MM.1S (cell line): ENCODE data around the gene FYB1.

ENCODE experiments used
- DNase-seq: peaks from one replicate; pipeline ENCODE4 v3.0.0-alpha.2; 2015
- H2AFZ ChIP-seq: fragments of 300-600 bp; sonication (generic); 2 replicates; pipeline ENCODE4 v1.6.0; 2016; ENCODE audit warnings: antibody characterized with exemption, low read length
- H3F3A ChIP-seq: fragments of 300-600 bp; sonication (generic); 2 replicates; pipeline ENCODE4 v1.6.1; 2016; ENCODE audit warnings: mild to moderate bottlenecking, antibody characterized with exemption, low read length, moderate library complexity, mixed read lengths; ENCODE audit not compliant: insufficient read depth
- H3K27ac ChIP-seq: fragments of 300-600 bp; sonication (generic); 2 replicates; pipeline ENCODE4 v1.5.1; 2016; ENCODE audit warnings: mild to moderate bottlenecking, low read length
- H3K27me3 ChIP-seq: fragments of 300-600 bp; sonication (generic); replicated peaks from 2 replicates; pipeline ENCODE4 v1.6.0; 2016; ENCODE audit warnings: low read length; ENCODE audit not compliant: insufficient read depth
- H3K36me3 ChIP-seq: fragments of 300-600 bp; sonication (generic); replicated peaks from 2 replicates; pipeline ENCODE4 v1.6.1; 2016; ENCODE audit warnings: mild to moderate bottlenecking, low read length, mixed read lengths; ENCODE audit not compliant: insufficient read depth
- H3K4me1 ChIP-seq: fragments of 300-600 bp; sonication (generic); 2 replicates; pipeline ENCODE4 v1.6.1; 2016; ENCODE audit warnings: low read length, mixed read lengths
- H3K4me2 ChIP-seq: fragments of 300-600 bp; sonication (generic); 2 replicates; pipeline ENCODE4 v1.6.0; 2016; ENCODE audit warnings: low read depth, low read length
- H3K4me3 ChIP-seq: fragments of 300-600 bp; sonication (generic); 2 replicates; pipeline ENCODE4 v1.5.1; 2016; ENCODE audit warnings: low read length, mixed read lengths
- H3K79me2 ChIP-seq: fragments of 300-600 bp; sonication (generic); 2 replicates; pipeline ENCODE4 v1.6.1; 2016; ENCODE audit warnings: mixed run types, low read length, mixed read lengths
- H3K9ac ChIP-seq: fragments of 300-600 bp; sonication (generic); 2 replicates; pipeline ENCODE4 v1.6.1; 2016; ENCODE audit warnings: low read length, mixed read lengths
- H3K9me2 ChIP-seq: fragments of 300-600 bp; sonication (generic); replicated peaks from 2 replicates; pipeline ENCODE4 v1.6.1; 2016; ENCODE audit warnings: mild to moderate bottlenecking, low read length, mixed read lengths; ENCODE audit not compliant: insufficient read depth
- H3K9me3 ChIP-seq: fragments of 300-600 bp; sonication (generic); replicated peaks from 2 replicates; pipeline ENCODE4 v1.6.1; 2016; ENCODE audit warnings: mild to moderate bottlenecking, low read length, mixed read lengths; ENCODE audit not compliant: insufficient read depth
- H4K20me1 ChIP-seq: fragments of 300-600 bp; sonication (generic); 2 replicates; pipeline ENCODE4 v1.6.1; 2016; ENCODE audit warnings: mild to moderate bottlenecking, low read length, moderate library complexity, mixed read lengths; ENCODE audit not compliant: insufficient read depth
- CTCF ChIP-seq: fragments of 300-600 bp; sonication (generic); IDR thresholded peaks from 2 replicates; pipeline ENCODE4 v1.5.1; 2016; ENCODE audit warnings: antibody characterized with exemption, low read length, mixed read lengths
- EZH2 ChIP-seq: fragments of 300-600 bp; sonication (generic); optimal IDR thresholded peaks from 2 replicates; pipeline ENCODE3; 2017; ENCODE audit warnings: low read depth, mild to moderate bottlenecking, antibody characterized with exemption, low read length, mixed read lengths
- EZH2phosphoT487 ChIP-seq: fragments of 300-600 bp; sonication (generic); IDR thresholded peaks from 2 replicates; pipeline ENCODE4 v1.6.1; 2018; ENCODE audit warnings: antibody characterized with exemption, low read length

Gene FYB1

DNA sequence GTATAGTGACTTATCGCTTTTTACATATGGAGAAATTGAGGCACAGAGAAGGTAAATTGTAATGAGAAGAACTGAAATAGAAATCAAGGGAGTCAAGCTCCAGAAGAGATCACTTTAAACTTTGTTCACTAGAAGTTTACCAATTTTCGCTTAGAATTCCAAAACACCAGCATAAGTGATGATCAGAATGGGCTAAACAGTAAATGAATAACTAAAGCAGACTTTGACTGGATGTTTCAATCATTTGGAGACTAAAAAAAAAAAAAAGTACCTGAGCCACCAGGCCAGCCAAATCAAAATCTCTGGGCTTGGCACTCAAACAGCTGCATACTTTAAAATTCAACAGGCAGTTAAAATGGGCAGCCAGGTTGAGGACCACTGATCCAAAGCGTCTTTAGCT is 38.2 kb upstream of the FYB1 start:
- Histone ChIP-seq H3K9me3 (no peaks in the 10 kb centered on the region), H4K20me1 (no peaks in the 10 kb centered on the region), H3K27ac (no peak overlapping the region), H3K36me3 (no peaks in the 10 kb centered on the region), H3K4me3 (no peak overlapping the region), H3K27me3 (no peaks in the 10 kb centered on the region), H3K79me2 (no peaks in the 10 kb centered on the region), H3K4me2 (no peak overlapping the region), H3K9ac (no peak overlapping the region), H3K4me1 (no peaks in the 10 kb centered on the region), H2AFZ (no peak overlapping the region), H3F3A (no peaks in the 10 kb centered on the region), H3K9me2 (no peaks in the 10 kb centered on the region)
- DNase-seq = no peak
- TF ChIP-seq EZH2 (no peak), CTCF (no peak), EZH2phosphoT487 (no peak)

- Histone ChIP-seq H3K9me2 (no peaks in the 10 kb centered on the region), H3K79me2 (no peaks in the 10 kb centered on the region), H2AFZ (no peak overlapping the region), H4K20me1 (no peaks in the 10 kb centered on the region), H3F3A (no peaks in the 10 kb centered on the region), H3K9ac (no peak overlapping the region), H3K4me2 (no peak overlapping the region), H3K4me3 (no peak overlapping the region), H3K27me3 (no peaks in the 10 kb centered on the region), H3K4me1 (no peaks in the 10 kb centered on the region), H3K27ac (no peak overlapping the region), H3K9me3 (no peaks in the 10 kb centered on the region), H3K36me3 (no peaks in the 10 kb centered on the region)
- no peak for TF ChIP-seq EZH2
- TF ChIP-seq EZH2phosphoT487 = no peak
- TF ChIP-seq CTCF = no peak
- no peak for DNase-seq
Observed at GRCh38 chr5:39256477-39257235, 37.3 kb upstream of the FYB1 start.

DNA sequence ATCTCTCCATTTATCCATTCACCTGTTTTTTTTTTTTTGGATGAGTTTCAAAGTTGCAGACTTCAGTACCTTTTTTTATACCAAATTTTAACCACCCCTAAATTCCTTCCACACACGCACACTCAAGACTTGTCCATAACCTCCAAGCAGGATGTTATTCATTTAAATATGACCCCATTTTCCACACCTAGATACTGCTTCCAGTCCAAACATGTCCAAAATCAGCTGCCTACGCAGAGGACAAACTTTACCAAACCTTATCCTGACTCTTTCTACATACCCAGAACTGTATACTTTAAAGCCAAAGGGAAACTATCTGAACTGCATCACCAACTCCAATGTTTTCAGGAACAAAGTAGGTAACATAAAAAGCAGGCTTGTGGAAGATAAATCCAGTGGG is 36.0 kb upstream of the FYB1 start:
- Histone ChIP-seq H3K4me1 (no peaks in the 10 kb centered on the region), H3K4me2 (no peak overlapping the region), H3K27me3 (no peaks in the 10 kb centered on the region), H3K9me3 (no peaks in the 10 kb centered on the region), H3F3A (no peaks in the 10 kb centered on the region), H3K27ac (no peak overlapping the region), H3K79me2 (no peaks in the 10 kb centered on the region), H2AFZ (no peak overlapping the region), H4K20me1 (no peaks in the 10 kb centered on the region), H3K9me2 (no peaks in the 10 kb centered on the region), H3K4me3 (no peak overlapping the region), H3K9ac (no peak overlapping the region), H3K36me3 (no peaks in the 10 kb centered on the region)
- TF ChIP-seq EZH2 = no peak
- no peak for TF ChIP-seq EZH2phosphoT487
- TF ChIP-seq CTCF = no peak
- no peak for DNase-seq
